A673 (cell line): ENCODE results near the gene MOXD1.
"Not testable (repeated sequence)": the region's sequence is repeated elsewhere in the genome, so short reads cannot be mapped to it uniquely, and the experiment has no call there.

Experiments
- EZH2 ChIP-seq: fragments of 200-600 bp; sonication (generic); IDR thresholded peaks from 2 replicates; pipeline ENCODE4 v1.6.1; 2017; ENCODE audit warnings: borderline replicate concordance, low read depth, mild to moderate bottlenecking, mixed read lengths, antibody characterized with exemption, low read length; ENCODE audit not compliant: poor library complexity, severe bottlenecking
- TF ChIP-seq, protein P1 (sequence below): fragments of 300-800, 200-600 bp; sonication (generic); conservative IDR thresholded peaks from 2 replicates; pipeline ENCODE4 v1.5.1; 2017; ENCODE audit warnings: low read depth, mild to moderate bottlenecking, antibody characterized with exemption, low read length, moderate library complexity, mixed read lengths

DNA sequence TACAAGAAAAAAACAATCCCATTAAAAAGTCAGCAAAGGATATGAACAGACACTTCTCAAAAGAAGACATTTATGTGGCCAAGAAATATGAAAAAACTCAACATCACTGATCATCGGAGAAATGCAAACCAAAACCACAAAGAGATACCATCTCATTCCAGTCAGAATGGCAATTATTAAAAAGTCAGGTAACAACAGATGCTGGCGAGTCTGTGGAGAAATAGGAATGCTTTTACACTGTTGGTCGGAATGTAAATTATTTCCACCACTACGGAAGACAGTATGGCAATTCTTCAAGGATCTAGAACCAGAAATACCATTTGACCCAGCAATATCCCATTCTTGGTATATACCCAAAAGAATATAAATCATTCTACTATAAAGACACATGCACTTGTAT lies 91.1 kb downstream of the MOXD1 start:
- TF ChIP-seq, protein P1, sequence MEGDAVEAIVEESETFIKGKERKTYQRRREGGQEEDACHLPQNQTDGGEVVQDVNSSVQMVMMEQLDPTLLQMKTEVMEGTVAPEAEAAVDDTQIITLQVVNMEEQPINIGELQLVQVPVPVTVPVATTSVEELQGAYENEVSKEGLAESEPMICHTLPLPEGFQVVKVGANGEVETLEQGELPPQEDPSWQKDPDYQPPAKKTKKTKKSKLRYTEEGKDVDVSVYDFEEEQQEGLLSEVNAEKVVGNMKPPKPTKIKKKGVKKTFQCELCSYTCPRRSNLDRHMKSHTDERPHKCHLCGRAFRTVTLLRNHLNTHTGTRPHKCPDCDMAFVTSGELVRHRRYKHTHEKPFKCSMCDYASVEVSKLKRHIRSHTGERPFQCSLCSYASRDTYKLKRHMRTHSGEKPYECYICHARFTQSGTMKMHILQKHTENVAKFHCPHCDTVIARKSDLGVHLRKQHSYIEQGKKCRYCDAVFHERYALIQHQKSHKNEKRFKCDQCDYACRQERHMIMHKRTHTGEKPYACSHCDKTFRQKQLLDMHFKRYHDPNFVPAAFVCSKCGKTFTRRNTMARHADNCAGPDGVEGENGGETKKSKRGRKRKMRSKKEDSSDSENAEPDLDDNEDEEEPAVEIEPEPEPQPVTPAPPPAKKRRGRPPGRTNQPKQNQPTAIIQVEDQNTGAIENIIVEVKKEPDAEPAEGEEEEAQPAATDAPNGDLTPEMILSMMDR, result not testable (repeated sequence)
- not testable (repeated sequence) for TF ChIP-seq EZH2
